Adrenal gland (tissue), 12 donors: ENCODE measurements around the gene POLR1A. TPM values are rescaled to one million over a fixed set of nuclear protein-coding genes. Genes with fewer than 3 reads are reported as not detected.
A peak's percentile ranks its signal among the peaks of the same experiment; 100 is the strongest.
"Not testable (repeated sequence)": the region's sequence is repeated elsewhere in the genome, so short reads cannot be mapped to it uniquely, and the experiment has no call there.

Source experiments
- DNase-seq, 7 donors: peaks; one replicate each; pipeline ENCODE4 v3.0.0-alpha.2; 2019 to 2020
- H3K27ac ChIP-seq, 5 donors: fragments of 200-600 bp; sonication (generic) in 4 of 5; 1 replicate in 3 of 5; 2 replicates in 2 of 5; pipeline versions ENCODE4 v1.5.1 to v1.8.0; 2016 to 2020; ENCODE audit warnings: mild to moderate bottlenecking in 1 of 5
- H3K27me3 ChIP-seq: fragments of 200-600 bp; 2 replicates; pipeline ENCODE4 v1.8.0; 2021
- H3K36me3 ChIP-seq, 2 donors: fragments of 200-600 bp; replicated peaks in 1 of 2; 1 replicate in 1 of 2; 2 replicates in 1 of 2; pipeline versions ENCODE4 v1.5.1 to v1.8.0; 2018 to 2022
- H3K4me1 ChIP-seq, 2 donors: fragments of 200-600 bp; replicated peaks in 1 of 2; 1 replicate in 1 of 2; 2 replicates in 1 of 2; pipeline versions ENCODE4 v1.5.1 to v1.8.0; 2018 to 2021
- H3K4me3 ChIP-seq, 4 donors: fragments of 200-600 bp; sonication (generic) in 3 of 4; one replicate each; pipeline ENCODE4 v1.5.1; 2016 to 2018
- H3K9me3 ChIP-seq, 3 donors: fragments of 200-600 bp; sonication (generic) in 1 of 3; replicated peaks in 1 of 3; 1 replicate in 2 of 3; 2 replicates in 1 of 3; pipeline versions ENCODE4 v1.5.1 to v1.8.0; 2016 to 2021
- CTCF ChIP-seq, 6 experiments: fragments of 450-650 bp in 4 of 6; fragments of 200-600 bp in 2 of 6; sonication (generic) in 1 of 6; IDR thresholded peaks; 1 replicate in 5 of 6; 2 replicates in 1 of 6; pipeline versions ENCODE4 v1.5.1 to v1.8.0; 2016 to 2021; ENCODE audit warnings: antibody characterized with exemption in 6 of 6, mild to moderate bottlenecking in 2 of 6, moderate library complexity in 1 of 6
- POLR2A ChIP-seq, 2 donors: fragments of 450-650 bp; IDR thresholded peaks; one replicate each; pipeline ENCODE4 v1.6.1; 2017; ENCODE audit warnings: antibody characterized with exemption in 2 of 2, mild to moderate bottlenecking in 2 of 2, moderate library complexity in 1 of 2
- WGBS, 4 donors: extraction: QIAGEN DNeasy Blood & Tissue Kit in 2 of 4; methylation state at CpG; one replicate each; pipeline versions ENCODE4 v1.1.5 to v1.1.7; 2013 to 2017; 5-methylcytosine and 5-hydroxymethylcytosine counted together
- intact Hi-C, 2 donors: fragments of 100-400 bp; cut with DNase I; formaldehyde crosslinking; loops; one replicate each; pipeline versions ENCODE4 v1.14.1 to v1.15.0; 2022 to 2023
- polyA plus RNA-seq, 3 donors: library from polyadenylated mRNA; stranded (reverse); fragments of 200-250 nt in 2 of 3; fragments of 350-450 nt in 1 of 3; fragmentation: Illumina TruSeq in 1 of 3; extraction: RNeasy Lipid Tissue Mini Kit (QIAGEN cat#74804) in 1 of 3; gene quantifications; one replicate each; pipeline ENCODE4 v1.2.3, GENCODE V29; 2013 to 2014
- total RNA-seq, 9 donors: library from RNA; depleted of rRNA in 4 of 9; stranded (reverse); fragments of >200 nt in 4 of 9; fragments of 120-200 nt in 1 of 9; fragmentation: NEBNext Ultra II Directional in 1 of 9; extraction: Animal tissue kit (Norgen Biotek cat#: 25700) in 1 of 9; gene quantifications; one replicate each; pipeline versions ENCODE4 v1.1.0 to v1.2.4, GENCODE V29; 2013 to 2023
- donor health status: healthy with polysubstance abuse.
- donor health status: Bipolar disorder and iron deficiency.
- donor health status: DM: yes; HTN: yes; CAD: no.
- donor health status: DM: no; HTN: no; CAD: no.
- donor health status: DM: no; HTN: no; CAD: no.
- donor health status: DM: yes; HTN: yes; CAD: no.

Gene POLR1A
- total and polyA plus RNA-seq, 12 donors, result 4.6 to 50.1 (median 26.2) TPM

GRCh38 chr2:85995648-85996529 lies 109.8 kb downstream of the POLR1A start:
- no peaks in the 10 kb centered on the region for H3K9me3 ChIP-seq
- peak in 2 of 7 donors; percentile 19 to 48 for DNase-seq
- 84 to 93% (median 88%) methylated on average over 7 to 9 of the region's 9 CpGs for WGBS, 4 donors
- no peak overlapping the region for H3K4me3 ChIP-seq
- H3K36me3 ChIP-seq, result no peaks in the 10 kb centered on the region
- intact Hi-C loops, result no loop called here
- peaks cover 43 to 58% of the 10 kb centered on the region in 2 donors for H3K4me1 ChIP-seq
- no peaks in the 10 kb centered on the region for H3K27me3 ChIP-seq
- peak overlapping the region in 4 of 5 donors; percentile 46 to 90 (median 76) for H3K27ac ChIP-seq
- no peak for TF ChIP-seq POLR2A (IDR thresholded peaks at IDR 0.05)
- TF ChIP-seq CTCF (IDR thresholded peaks at IDR 0.05), result no peak

GRCh38 chr2:85994897-85995647 lies 110.6 kb downstream of the POLR1A start:
- TF ChIP-seq POLR2A (IDR thresholded peaks at IDR 0.05) (no peak), CTCF (IDR thresholded peaks at IDR 0.05) (no peak)
- WGBS, 4 donors, result 71 to 80% (median 75%) methylated on average over 8 of the region's 8 CpGs
- Histone ChIP-seq H3K4me3 (no peak overlapping the region), H3K4me1 (peaks cover 43 to 57% of the 10 kb centered on the region in 2 donors), H3K9me3 (no peaks in the 10 kb centered on the region), H3K36me3 (no peaks in the 10 kb centered on the region), H3K27me3 (no peaks in the 10 kb centered on the region), H3K27ac (peak overlapping the region in 1 of 5 donors; percentile 90)
- intact Hi-C loops, result no loop called here
- peak in 2 of 7 donors; percentile 17 to 43 for DNase-seq

- intact Hi-C loops, result no loop called here
- 75 to 87% (median 85%) methylated on average over 2 to 3 of the region's 3 CpGs for WGBS, 4 donors
- no peaks in the 10 kb centered on the region for H3K27me3 ChIP-seq
- H3K4me1 ChIP-seq, result peaks cover 40 to 50% of the 10 kb centered on the region in 2 donors
- H3K27ac ChIP-seq, result peak overlapping the region in 4 of 5 donors; percentile 33 to 67 (median 40)
- TF ChIP-seq CTCF (IDR thresholded peaks at IDR 0.05) (no peak), POLR2A (IDR thresholded peaks at IDR 0.05) (no peak)
- DNase-seq, result peak in 2 of 7 donors; percentile 13 to 41
- H3K4me3 ChIP-seq, result no peak overlapping the region
- H3K9me3 ChIP-seq, result no peaks in the 10 kb centered on the region
- H3K36me3 ChIP-seq, result no peaks in the 10 kb centered on the region
These were observed 111.3 kb downstream of the POLR1A start for GRCh38 chr2:85994421-85994777.

- peaks cover 39 to 46% of the 10 kb centered on the region in 2 donors for H3K4me1 ChIP-seq
- intact Hi-C loops, result no loop called here
- H3K4me3 ChIP-seq, result no peak overlapping the region
- H3K36me3 ChIP-seq, result no peaks in the 10 kb centered on the region
- peak in 1 of 7 donors; percentile 12 for DNase-seq
- H3K27ac ChIP-seq, result no peak overlapping the region
- H3K27me3 ChIP-seq, result no peaks in the 10 kb centered on the region
- no peaks in the 10 kb centered on the region for H3K9me3 ChIP-seq
- TF ChIP-seq CTCF (IDR thresholded peaks at IDR 0.05) (no peak), POLR2A (IDR thresholded peaks at IDR 0.05) (no peak)
These were observed 113.1 kb downstream of the POLR1A start for GRCh38 chr2:85992611-85993010.

GRCh38 chr2:85992053-85992452 lies 113.6 kb downstream of the POLR1A start:
- H3K36me3 ChIP-seq, H3K9me3 ChIP-seq, intact Hi-C loops, H3K27me3 ChIP-seq, H3K27ac ChIP-seq, H3K4me3 ChIP-seq: not testable (repeated sequence)
- H3K4me1 ChIP-seq, result peaks cover 37 to 44% of the 10 kb centered on the region in 2 donors
- 95 to 97% (median 96%) methylated on average over 9 of the region's 9 CpGs for WGBS, 4 donors
- DNase-seq, result peak in 2 of 7 donors; percentile 9 to 21
